Esophagus squamous epithelium (tissue), 5 donors: ENCODE measurements around the gene GLS. TPM values are rescaled to one million over a fixed set of nuclear protein-coding genes. Genes with fewer than 3 reads are reported as not detected.

Experiments used
- DNase-seq: peaks from one replicate; lab custom pipeline; 2025; lab: John Stamatoyannopoulos, UW
- H3K27ac ChIP-seq, 4 donors: fragments of 200-600 bp; sonication (generic); one replicate each; pipeline ENCODE4 v1.5.1; 2016 to 2019; ENCODE audit warnings: mild to moderate bottlenecking in 1 of 4
- H3K27me3 ChIP-seq, 4 donors: fragments of 200-600 bp; sonication (generic); 1 replicate in 3 of 4; 2 replicates in 1 of 4; pipeline versions ENCODE4 v1.5.1 to v1.6.0; 2017 to 2021; ENCODE audit warnings: antibody characterized with exemption in 1 of 4
- H3K36me3 ChIP-seq, 3 donors: fragments of 200-600 bp; sonication (generic); one replicate each; pipeline ENCODE4 v1.5.1; 2016 to 2019
- H3K4me1 ChIP-seq, 3 donors: fragments of 200-600 bp; sonication (generic); one replicate each; pipeline ENCODE4 v1.5.1; 2017 to 2019
- H3K4me3 ChIP-seq, 4 donors: fragments of 200-600 bp; sonication (generic); 1 replicate in 3 of 4; 2 replicates in 1 of 4; pipeline ENCODE4 v1.5.1; 2016 to 2019; ENCODE audit warnings: mild to moderate bottlenecking in 2 of 4, moderate library complexity in 1 of 4
- H3K9me3 ChIP-seq, 3 donors: fragments of 200-600 bp; sonication (generic); one replicate each; pipeline ENCODE4 v1.5.1; 2016 to 2019
- POLR2A ChIP-seq, 4 donors: fragments of 450-650 bp; IDR thresholded peaks; one replicate each; pipeline ENCODE4 v1.6.1; 2017; ENCODE audit warnings: antibody characterized with exemption in 4 of 4, mild to moderate bottlenecking in 4 of 4, moderate library complexity in 3 of 4
- WGBS, 2 donors: methylation state at CpG; one replicate each; pipeline ENCODE4 v1.1.5; 2018; 5-methylcytosine and 5-hydroxymethylcytosine counted together
- intact Hi-C: fragments of 100-400 bp; cut with DNase I; formaldehyde crosslinking; loops from one replicate; pipeline ENCODE4 v1.15.0; 2022
- total RNA-seq, 4 donors: library from RNA; depleted of rRNA; stranded (reverse); fragments of >200 nt; gene quantifications; one replicate each; pipeline ENCODE4 v1.1.0, GENCODE V29; 2016
- TF ChIP-seq, protein P1 (sequence below), 6 experiments: fragments of 450-650 bp in 4 of 6; fragments of 200-600 bp in 2 of 6; sonication (generic) in 2 of 6; IDR thresholded peaks; one replicate each; pipeline ENCODE4 v1.5.1; 2016 to 2019; ENCODE audit warnings: antibody characterized with exemption in 6 of 6, mild to moderate bottlenecking in 4 of 6, moderate library complexity in 4 of 6
- donor health status: DM: yes; HTN: yes; CAD: no.

GLS gene
- total RNA-seq, 4 donors from 2014 or later = 22.0 to 84.1 (median 45.9) TPM

DNA sequence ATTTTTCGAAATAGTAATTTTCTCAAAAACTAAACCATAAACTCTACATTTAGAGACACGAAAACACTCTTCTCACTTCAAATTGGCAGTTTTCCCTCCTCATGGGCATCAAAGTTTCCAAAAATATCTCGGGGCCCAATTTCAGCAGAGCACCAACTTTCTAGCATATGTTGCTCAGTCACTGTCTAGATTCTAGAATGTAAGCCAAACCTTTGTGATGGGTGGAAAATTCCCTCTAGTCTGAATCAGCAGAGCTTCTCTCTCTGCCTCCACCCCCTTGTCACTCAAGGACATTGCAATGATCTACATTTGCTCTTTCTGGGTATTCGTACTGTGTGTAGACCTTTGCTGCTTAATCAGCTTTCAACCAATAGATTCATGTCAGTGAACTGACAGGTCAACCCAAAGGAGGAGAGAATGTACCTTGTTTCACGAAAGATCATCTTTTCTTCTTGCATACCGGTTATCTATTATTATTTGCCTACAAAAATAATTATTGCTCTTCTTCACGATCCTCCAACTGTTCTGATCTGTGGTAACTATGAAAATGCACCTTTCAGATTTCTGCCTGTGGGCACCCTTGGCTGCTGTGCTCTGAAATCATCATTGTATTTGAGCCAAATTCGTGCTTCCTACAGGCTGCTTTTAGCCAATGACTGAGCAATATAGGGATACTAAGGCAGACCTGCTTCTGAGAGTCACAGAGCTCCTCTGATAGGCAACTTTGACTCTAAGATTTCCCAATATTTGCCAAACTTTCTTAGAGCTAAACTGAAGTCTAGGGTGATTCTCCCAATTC, 38.7 kb upstream of the GLS start:
- H3K36me3 ChIP-seq = no peaks in the 10 kb centered on the region
- 78 to 90% methylated on average over 8 of the region's 8 CpGs for WGBS, 2 donors
- intact Hi-C loops = no loop called here

DNA sequence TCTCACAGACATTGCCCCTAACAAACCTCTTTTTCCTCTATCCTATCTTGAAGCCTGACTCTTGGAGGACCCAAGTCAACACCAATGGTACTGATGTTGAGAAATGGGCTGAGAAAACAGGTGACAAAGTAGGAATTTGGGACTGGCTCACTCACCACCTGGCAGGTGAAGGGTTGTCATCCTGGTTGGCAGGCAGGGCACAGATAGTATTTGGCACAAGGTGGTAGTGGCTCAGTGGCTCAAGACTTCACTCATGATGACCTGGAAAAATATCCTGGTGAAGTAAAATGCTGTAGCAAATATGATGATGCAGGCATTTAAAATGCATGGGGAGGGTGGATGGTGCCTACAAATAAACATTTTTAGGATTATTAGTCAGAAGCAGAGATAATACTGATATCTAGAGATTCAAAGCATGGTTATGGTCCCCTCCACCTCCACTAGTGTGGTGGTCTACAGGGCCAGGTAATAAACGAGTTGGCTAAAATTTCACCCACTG, 38.0 kb upstream of the GLS start:
- no peak for DNase-seq
- WGBS, 2 donors = 82 to 86% methylated on average over 1 of the region's 1 CpG
- H3K4me3 ChIP-seq = no peak overlapping the region
- peaks cover 0 to 1% (median 0%) of the 10 kb centered on the region in 3 donors for H3K4me1 ChIP-seq
- TF ChIP-seq, protein P1, sequence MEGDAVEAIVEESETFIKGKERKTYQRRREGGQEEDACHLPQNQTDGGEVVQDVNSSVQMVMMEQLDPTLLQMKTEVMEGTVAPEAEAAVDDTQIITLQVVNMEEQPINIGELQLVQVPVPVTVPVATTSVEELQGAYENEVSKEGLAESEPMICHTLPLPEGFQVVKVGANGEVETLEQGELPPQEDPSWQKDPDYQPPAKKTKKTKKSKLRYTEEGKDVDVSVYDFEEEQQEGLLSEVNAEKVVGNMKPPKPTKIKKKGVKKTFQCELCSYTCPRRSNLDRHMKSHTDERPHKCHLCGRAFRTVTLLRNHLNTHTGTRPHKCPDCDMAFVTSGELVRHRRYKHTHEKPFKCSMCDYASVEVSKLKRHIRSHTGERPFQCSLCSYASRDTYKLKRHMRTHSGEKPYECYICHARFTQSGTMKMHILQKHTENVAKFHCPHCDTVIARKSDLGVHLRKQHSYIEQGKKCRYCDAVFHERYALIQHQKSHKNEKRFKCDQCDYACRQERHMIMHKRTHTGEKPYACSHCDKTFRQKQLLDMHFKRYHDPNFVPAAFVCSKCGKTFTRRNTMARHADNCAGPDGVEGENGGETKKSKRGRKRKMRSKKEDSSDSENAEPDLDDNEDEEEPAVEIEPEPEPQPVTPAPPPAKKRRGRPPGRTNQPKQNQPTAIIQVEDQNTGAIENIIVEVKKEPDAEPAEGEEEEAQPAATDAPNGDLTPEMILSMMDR (IDR thresholded peaks at IDR 0.05) = no peak
- TF ChIP-seq POLR2A (IDR thresholded peaks at IDR 0.05) = no peak
- intact Hi-C loops = no loop called here
- no peaks in the 10 kb centered on the region for H3K27me3 ChIP-seq
- H3K36me3 ChIP-seq = no peaks in the 10 kb centered on the region
- H3K9me3 ChIP-seq = no peaks in the 10 kb centered on the region
- H3K27ac ChIP-seq = no peak overlapping the region

More for the DNA sequence above, 38.7 kb upstream of the GLS start:
- H3K4me1 ChIP-seq = no peaks in the 10 kb centered on the region
- H3K4me3 ChIP-seq = no peak overlapping the region
- TF ChIP-seq, protein P1 (IDR thresholded peaks at IDR 0.05) = no peak
- no peak for TF ChIP-seq POLR2A (IDR thresholded peaks at IDR 0.05)
- H3K27me3 ChIP-seq = no peaks in the 10 kb centered on the region
- no peak for DNase-seq
- H3K27ac ChIP-seq = no peak overlapping the region
- H3K9me3 ChIP-seq = no peaks in the 10 kb centered on the region

GRCh38 chr2:190843890-190844699, 36.5 kb upstream of the GLS start:
- TF ChIP-seq, protein P1 (IDR thresholded peaks at IDR 0.05) = no peak
- TF ChIP-seq POLR2A (IDR thresholded peaks at IDR 0.05) = no peak

DNA sequence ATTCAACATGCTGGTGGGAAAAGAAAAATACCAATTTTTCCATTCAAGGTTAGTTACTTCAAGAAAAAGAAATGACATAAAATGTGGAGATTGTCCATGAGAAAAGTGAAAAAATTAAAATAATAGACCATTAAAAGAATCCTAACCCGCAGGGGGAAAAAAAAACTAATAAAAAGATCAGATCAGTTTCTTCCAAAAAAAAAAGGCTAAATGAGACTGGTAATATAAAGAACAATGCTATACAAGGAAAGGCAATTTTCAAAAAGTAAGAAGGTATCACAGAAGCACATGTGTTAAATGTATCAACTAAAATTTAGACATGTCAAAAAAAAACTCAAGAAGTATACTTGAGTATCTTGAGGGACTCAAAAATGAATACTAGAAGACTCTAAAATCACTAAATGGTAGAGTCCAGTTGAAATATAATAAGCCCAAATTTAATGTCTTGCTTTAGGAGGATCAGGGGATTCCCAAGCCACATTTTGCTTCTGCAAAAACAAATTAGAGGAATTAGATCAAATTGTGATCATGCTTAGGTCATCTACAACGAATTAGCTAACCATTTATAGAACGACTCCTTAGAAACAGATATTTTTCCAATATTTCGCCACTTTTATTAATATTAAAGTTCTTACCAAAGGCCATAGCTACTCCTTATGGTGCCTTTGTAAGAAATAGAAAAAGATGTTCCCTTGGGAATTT, 35.8 kb upstream of the GLS start:
- H3K27ac ChIP-seq = no peak overlapping the region
- DNase-seq = no peak
- no peaks in the 10 kb centered on the region for H3K27me3 ChIP-seq
- 86% methylated on average over 4 of the region's 4 CpGs for WGBS, 2 donors
- peaks cover 0 to 12% (median 1%) of the 10 kb centered on the region in 3 donors for H3K4me1 ChIP-seq
- no peaks in the 10 kb centered on the region for H3K9me3 ChIP-seq
- no peak overlapping the region for H3K4me3 ChIP-seq
- H3K36me3 ChIP-seq = no peaks in the 10 kb centered on the region
- no peak for TF ChIP-seq POLR2A (IDR thresholded peaks at IDR 0.05)
- TF ChIP-seq, protein P1 (IDR thresholded peaks at IDR 0.05) = no peak
- intact Hi-C loops = no loop called here

More at GRCh38 chr2:190843890-190844699, 36.5 kb upstream of the GLS start:
- Histone ChIP-seq H3K4me1 (peaks cover 0 to 6% (median 0%) of the 10 kb centered on the region in 3 donors), H3K36me3 (no peaks in the 10 kb centered on the region), H3K27ac (no peak overlapping the region), H3K9me3 (no peaks in the 10 kb centered on the region), H3K27me3 (no peaks in the 10 kb centered on the region), H3K4me3 (no peak overlapping the region)
- WGBS, 2 donors = 68 to 82% methylated on average over 3 of the region's 3 CpGs
- intact Hi-C loops = no loop called here
- DNase-seq = no peak
